GM08714 (cell line): ENCODE data around the gene TTC17.
"Not testable (repeated sequence)": the region's sequence is repeated elsewhere in the genome, so short reads cannot be mapped to it uniquely, and the experiment has no call there.

ENCODE experiments used
- H3K4me3 ChIP-seq: fragments of 200-500 bp; sonication (Bioruptor generic); 2 replicates; pipeline ENCODE4 v1.5.1; 2014; ENCODE audit warnings: mild to moderate bottlenecking, low read length, inconsistent platforms
- ZNF274 ChIP-seq: IDR thresholded peaks from 2 replicates; pipeline ENCODE4 v1.6.1; 2012; ENCODE audit warnings: mild to moderate bottlenecking, low read depth, low read length

Gene TTC17

GRCh38 chr11:43403357-43404231 is 44.9 kb downstream of the TTC17 start:
- no peak for TF ChIP-seq ZNF274
- H3K4me3 ChIP-seq, result no peak overlapping the region

- no peak overlapping the region for H3K4me3 ChIP-seq
- TF ChIP-seq ZNF274, result no peak
These were observed 45.7 kb downstream of the TTC17 start for GRCh38 chr11:43404406-43404805.

- no peak for TF ChIP-seq ZNF274
- H3K4me3 ChIP-seq, result no peak overlapping the region
These were observed 46.2 kb downstream of the TTC17 start for GRCh38 chr11:43404836-43405479.

- H3K4me3 ChIP-seq, result no peak overlapping the region
- TF ChIP-seq ZNF274, result no peak
These were observed 49.6 kb downstream of the TTC17 start for GRCh38 chr11:43408277-43408676.

GRCh38 chr11:43410394-43410793 is 51.7 kb downstream of the TTC17 start:
- no peak for TF ChIP-seq ZNF274
- no peak overlapping the region for H3K4me3 ChIP-seq

- TF ChIP-seq ZNF274, result no peak
- H3K4me3 ChIP-seq, result no peak overlapping the region
These were observed 59.5 kb downstream of the TTC17 start for GRCh38 chr11:43418197-43418596.

GRCh38 chr11:43419460-43419859 is 60.7 kb downstream of the TTC17 start:
- H3K4me3 ChIP-seq, result no peak overlapping the region
- no peak for TF ChIP-seq ZNF274

GRCh38 chr11:43427971-43428370 is 69.3 kb downstream of the TTC17 start:
- H3K4me3 ChIP-seq, result no peak overlapping the region
- no peak for TF ChIP-seq ZNF274

GRCh38 chr11:43430916-43431315 is 72.2 kb downstream of the TTC17 start:
- H3K4me3 ChIP-seq, result not testable (repeated sequence)

- no peak overlapping the region for H3K4me3 ChIP-seq
- no peak for TF ChIP-seq ZNF274
These were observed 76.2 kb downstream of the TTC17 start for GRCh38 chr11:43434893-43435292.

- no peak overlapping the region for H3K4me3 ChIP-seq
- TF ChIP-seq ZNF274, result no peak
These were observed 81.8 kb downstream of the TTC17 start for GRCh38 chr11:43440486-43440885.

GRCh38 chr11:43443811-43444210 is 85.1 kb downstream of the TTC17 start:
- no peak for TF ChIP-seq ZNF274

GRCh38 chr11:43447151-43447550 is 88.4 kb downstream of the TTC17 start:
- TF ChIP-seq ZNF274, result no peak
- no peak overlapping the region for H3K4me3 ChIP-seq

More at GRCh38 chr11:43443811-43444210, 85.1 kb downstream of the TTC17 start:
- H3K4me3 ChIP-seq, result no peak overlapping the region

- H3K4me3 ChIP-seq, result no peak overlapping the region
- TF ChIP-seq ZNF274, result no peak
These were observed 99.8 kb downstream of the TTC17 start for GRCh38 chr11:43458486-43458885.

- no peak overlapping the region for H3K4me3 ChIP-seq
- TF ChIP-seq ZNF274, result no peak
These were observed 100.5 kb downstream of the TTC17 start for GRCh38 chr11:43459246-43459645.
